HG02870 (cell line): ENCODE data around the gene TMEM51.

ENCODE experiments used
- ATAC-seq: cut with Tn5 transposase; IDR thresholded peaks from one replicate; pipeline ENCODE4 v1.9.1; 2021; ENCODE audit warnings: mild to moderate bottlenecking, moderate library complexity; ENCODE audit not compliant: unreplicated experiment

TMEM51 gene

GRCh38 chr1:15212954-15213291 lies 59.4 kb downstream of the TMEM51 start:
- ATAC-seq = no peak

- ATAC-seq = no peak
Measured at GRCh38 chr1:15213341-15213821, 59.8 kb downstream of the TMEM51 start.

DNA sequence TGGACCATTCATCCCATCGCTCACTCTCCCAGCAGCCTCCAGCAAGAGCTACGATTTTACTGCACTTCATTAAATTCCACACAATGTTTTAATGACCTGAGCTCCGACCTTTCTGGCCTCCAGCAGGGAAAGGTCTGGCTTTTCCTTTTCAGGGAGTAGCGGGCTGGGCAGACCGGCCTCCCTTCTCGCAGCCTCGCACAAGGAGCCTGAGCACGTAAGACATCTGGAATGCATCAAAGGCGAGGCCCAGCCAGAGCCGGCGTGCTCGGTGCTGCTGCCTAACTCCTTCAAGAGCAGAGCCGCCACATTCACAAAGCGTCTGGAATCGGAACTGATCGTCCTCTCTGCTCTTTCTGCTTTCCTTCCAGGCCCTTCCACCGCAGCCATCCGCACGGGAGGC lies 61.0 kb downstream of the TMEM51 start:
- no peak for ATAC-seq

GRCh38 chr1:15215116-15215515 lies 61.6 kb downstream of the TMEM51 start:
- ATAC-seq = no peak

GRCh38 chr1:15217654-15218053 lies 64.1 kb downstream of the TMEM51 start:
- ATAC-seq = no peak

GRCh38 chr1:15218287-15219279 lies 65.0 kb downstream of the TMEM51 start:
- no peak for ATAC-seq

- ATAC-seq = no peak
Measured at GRCh38 chr1:15219280-15220023, 65.9 kb downstream of the TMEM51 start.

GRCh38 chr1:15220024-15220392 lies 66.5 kb downstream of the TMEM51 start:
- no peak for ATAC-seq

- no peak for ATAC-seq
Measured at GRCh38 chr1:15220825-15221431, 67.4 kb downstream of the TMEM51 start.

- ATAC-seq = no peak
Measured at GRCh38 chr1:15222653-15223303, 69.2 kb downstream of the TMEM51 start.

DNA sequence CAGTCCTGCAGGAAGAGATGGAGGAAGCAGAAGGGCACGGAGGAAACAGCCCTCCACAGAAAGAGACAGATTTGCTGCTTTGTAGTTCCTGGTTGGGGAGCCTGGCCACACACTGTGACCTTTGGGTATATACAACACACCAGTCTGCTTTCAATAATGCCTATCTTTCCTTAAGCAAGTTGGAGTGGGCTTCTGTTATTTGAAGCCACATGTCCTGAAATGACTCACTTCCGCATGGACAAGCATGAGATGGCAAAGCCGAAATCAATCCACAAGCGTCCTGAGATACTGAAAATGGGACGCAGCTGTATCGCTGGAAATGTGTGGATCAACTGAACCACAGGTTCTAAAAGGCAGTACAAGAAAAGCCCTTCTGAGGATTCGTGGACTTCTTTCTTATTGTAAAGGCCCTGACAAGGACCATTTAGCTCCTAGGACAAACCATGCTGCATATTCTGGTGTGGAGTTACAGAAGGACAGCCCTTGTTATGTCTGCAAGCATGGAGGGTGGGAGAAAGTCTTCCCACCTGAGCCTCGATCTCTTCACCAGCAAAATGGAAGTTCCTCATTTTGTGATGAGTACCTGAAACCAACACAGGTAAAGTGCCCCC lies 70.8 kb downstream of the TMEM51 start:
- no peak for ATAC-seq

- ATAC-seq = no peak
Measured at GRCh38 chr1:15224974-15225373, 71.4 kb downstream of the TMEM51 start.

- no peak for ATAC-seq
Measured at GRCh38 chr1:15225461-15225860, 71.9 kb downstream of the TMEM51 start.

DNA sequence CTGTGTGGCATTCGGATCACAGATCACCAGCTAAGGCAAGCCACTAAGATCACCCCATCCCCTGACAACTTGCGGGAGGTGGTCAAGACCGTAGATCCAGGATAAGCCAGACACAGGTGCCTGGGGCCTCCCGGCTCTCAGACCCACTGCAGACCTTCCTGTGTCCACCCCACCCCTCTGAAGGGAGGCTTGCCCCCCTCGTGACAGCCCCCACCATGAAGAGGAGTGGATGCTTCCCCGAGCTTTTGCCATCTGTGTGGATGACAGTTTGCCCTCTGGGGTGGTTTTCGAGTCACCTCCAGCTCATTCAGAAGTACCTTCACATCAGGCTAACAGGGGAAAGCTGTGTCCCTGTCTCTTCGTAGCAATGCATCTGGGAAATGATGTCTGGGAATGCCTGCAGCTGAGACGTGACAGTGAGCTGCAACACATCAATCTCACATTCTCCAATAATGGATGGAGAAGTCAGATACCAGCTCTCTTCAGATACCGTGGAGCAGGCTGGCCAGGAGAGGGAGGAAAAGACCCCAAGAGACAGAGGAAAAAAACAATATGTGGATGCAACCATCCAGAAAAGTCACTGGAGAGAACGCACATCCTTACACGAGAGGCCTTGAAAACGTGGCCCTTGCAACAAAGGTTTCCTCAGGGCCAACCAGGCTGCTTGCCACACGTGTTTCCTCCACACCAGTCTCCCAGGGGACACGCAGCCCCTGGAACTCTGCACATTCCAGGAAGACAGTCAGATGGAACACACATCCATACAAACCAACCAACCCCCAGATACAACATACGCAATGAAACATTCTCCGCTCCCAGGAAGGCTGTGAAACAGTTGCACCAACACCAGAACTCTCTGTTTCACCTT lies 73.1 kb downstream of the TMEM51 start:
- ATAC-seq = no peak

GRCh38 chr1:15229707-15230131 lies 76.2 kb downstream of the TMEM51 start:
- no peak for ATAC-seq

DNA sequence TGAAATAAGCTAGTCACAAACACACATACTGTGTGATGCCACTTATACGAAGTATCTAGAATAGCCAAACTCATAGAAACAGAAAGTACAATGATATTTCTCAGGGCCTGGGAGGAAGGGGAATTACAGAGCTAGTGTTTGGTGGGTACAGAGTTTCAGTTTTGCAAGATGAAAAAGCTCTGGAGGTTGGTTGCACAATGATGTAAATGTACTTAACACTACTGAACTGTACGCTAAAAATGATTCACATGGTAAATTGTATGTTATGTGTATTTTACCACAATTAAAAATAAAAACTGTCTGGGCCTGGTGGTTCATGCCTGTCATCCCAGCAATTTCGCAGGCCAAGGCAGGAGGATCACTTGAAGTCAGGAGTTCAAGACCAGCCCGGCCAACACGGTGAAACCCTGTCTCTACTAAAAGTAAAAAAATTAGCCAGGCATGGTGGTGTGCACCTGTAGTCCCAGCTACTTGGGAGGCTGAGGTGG lies 78.2 kb downstream of the TMEM51 start:
- ATAC-seq = peak; percentile 54

- ATAC-seq = no peak
Measured at GRCh38 chr1:15233689-15234088, 80.1 kb downstream of the TMEM51 start.

- ATAC-seq = no peak
Measured at GRCh38 chr1:15236321-15236721, 82.8 kb downstream of the TMEM51 start.

- no peak for ATAC-seq
Measured at GRCh38 chr1:15236746-15237145, 83.2 kb downstream of the TMEM51 start.
